ENCODE measurements around the gene ARHGEF38. TPM values are rescaled to one million over a fixed set of nuclear protein-coding genes. Genes with fewer than 3 reads are reported as not detected.

ARHGEF38 gene
- total RNA-seq, 1 experiment from 2014 or later = not detected

GRCh38 chr4:105641845-105642244 is 89.4 kb downstream of the ARHGEF38 start:
- no peaks in the 10 kb centered on the region for H3K9me3 Mint-ChIP-seq (ENCODE audit: unreplicated experiment)
- no peak for DNase-seq (ENCODE audit: unreplicated experiment)
- peaks cover 9% of the 10 kb centered on the region for H3K4me1 Mint-ChIP-seq (ENCODE audit: insufficient read depth, unreplicated experiment)
- ChIA-PET POLR2A (no interaction called here), CTCF (no interaction called here)
- no peaks in the 10 kb centered on the region for H3K27me3 Mint-ChIP-seq (ENCODE audit: insufficient read depth, unreplicated experiment)
- no peak overlapping the region for H3K27ac Mint-ChIP-seq (ENCODE audit: low read depth, unreplicated experiment)
- intact Hi-C loops (cut with micrococcal nuclease) = no loop called here
- H3K36me3 Mint-ChIP-seq (ENCODE audit: insufficient read depth, unreplicated experiment) = no peaks in the 10 kb centered on the region
- no TSS peak for BruUV-seq (replicated peaks)
- TF ChIP-seq CTCF (IDR thresholded peaks at IDR 0.05; ENCODE audit: unreplicated experiment) = no peak
- H3K4me3 Mint-ChIP-seq (ENCODE audit: unreplicated experiment) = no peak overlapping the region

- ChIA-PET POLR2A (interaction anchor here (0.7 kb wide), 1 partner anchor 9 kb away, joined by 3 read pairs; no protein-coding TSS in a partner anchor), CTCF (interaction anchor here (1.3 kb wide), 1 partner anchor 12 kb away, joined by 6 read pairs; no protein-coding TSS in a partner anchor)
- Mint-ChIP-seq H3K4me3 (ENCODE audit: unreplicated experiment) (no peak overlapping the region), H3K27ac (ENCODE audit: low read depth, unreplicated experiment) (no peak overlapping the region), H3K9me3 (ENCODE audit: unreplicated experiment) (no peaks in the 10 kb centered on the region), H3K36me3 (ENCODE audit: insufficient read depth, unreplicated experiment) (no peaks in the 10 kb centered on the region), H3K27me3 (ENCODE audit: insufficient read depth, unreplicated experiment) (no peaks in the 10 kb centered on the region), H3K4me1 (ENCODE audit: insufficient read depth, unreplicated experiment) (no peaks in the 10 kb centered on the region)
- TF ChIP-seq CTCF (IDR thresholded peaks at IDR 0.05; ENCODE audit: unreplicated experiment) = no peak
- intact Hi-C loops (cut with micrococcal nuclease) = no loop called here
- DNase-seq (ENCODE audit: unreplicated experiment) = peak; percentile 38
- BruUV-seq (replicated peaks) = no TSS peak
These were observed 91.8 kb downstream of the ARHGEF38 start for GRCh38 chr4:105644257-105644656.

GRCh38 chr4:105645440-105645839 is 93.0 kb downstream of the ARHGEF38 start:
- POLR2A ChIA-PET = no interaction called here
- TF ChIP-seq CTCF (IDR thresholded peaks at IDR 0.05; ENCODE audit: unreplicated experiment) = no peak
- H3K27ac Mint-ChIP-seq (ENCODE audit: low read depth, unreplicated experiment) = no peak overlapping the region
- CTCF ChIA-PET = interaction anchor here (0.6 to 1.0 kb wide), 3 partner anchors 13 to 24 kb away, joined by 4 to 6 read pairs (median 5); no protein-coding TSS in a partner anchor
- intact Hi-C loops (cut with micrococcal nuclease) = no loop called here
- no peak for DNase-seq (ENCODE audit: unreplicated experiment)
- no peak overlapping the region for H3K4me3 Mint-ChIP-seq (ENCODE audit: unreplicated experiment)
- H3K9me3 Mint-ChIP-seq (ENCODE audit: unreplicated experiment) = no peaks in the 10 kb centered on the region
- no peaks in the 10 kb centered on the region for H3K36me3 Mint-ChIP-seq (ENCODE audit: insufficient read depth, unreplicated experiment)
- H3K4me1 Mint-ChIP-seq (ENCODE audit: insufficient read depth, unreplicated experiment) = no peaks in the 10 kb centered on the region
- no peaks in the 10 kb centered on the region for H3K27me3 Mint-ChIP-seq (ENCODE audit: insufficient read depth, unreplicated experiment)
- no TSS peak for BruUV-seq (replicated peaks)

GRCh38 chr4:105650190-105650589 is 97.8 kb downstream of the ARHGEF38 start:
- no peaks in the 10 kb centered on the region for H3K36me3 Mint-ChIP-seq (ENCODE audit: insufficient read depth, unreplicated experiment)
- H3K9me3 Mint-ChIP-seq (ENCODE audit: unreplicated experiment) = no peaks in the 10 kb centered on the region
- TF ChIP-seq CTCF (IDR thresholded peaks at IDR 0.05; ENCODE audit: unreplicated experiment) = no peak
- no peak overlapping the region for H3K4me3 Mint-ChIP-seq (ENCODE audit: unreplicated experiment)
- no TSS peak for BruUV-seq (replicated peaks)
- DNase-seq (ENCODE audit: unreplicated experiment) = no peak
- intact Hi-C loops (cut with micrococcal nuclease) = no loop called here
- no peaks in the 10 kb centered on the region for H3K27me3 Mint-ChIP-seq (ENCODE audit: insufficient read depth, unreplicated experiment)
- H3K27ac Mint-ChIP-seq (ENCODE audit: low read depth, unreplicated experiment) = no peak overlapping the region
- ChIA-PET CTCF (interaction anchor here (0.6 to 1.0 kb wide), 2 partner anchors 133 to 1533 kb away, joined by 3 read pairs; no protein-coding TSS in a partner anchor), POLR2A (no interaction called here)
- H3K4me1 Mint-ChIP-seq (ENCODE audit: insufficient read depth, unreplicated experiment) = no peaks in the 10 kb centered on the region

All from MCF 10A (cell line).